Measurements from ENCODE around the gene TEKTIP1.

The TEKTIP1 gene

DNA sequence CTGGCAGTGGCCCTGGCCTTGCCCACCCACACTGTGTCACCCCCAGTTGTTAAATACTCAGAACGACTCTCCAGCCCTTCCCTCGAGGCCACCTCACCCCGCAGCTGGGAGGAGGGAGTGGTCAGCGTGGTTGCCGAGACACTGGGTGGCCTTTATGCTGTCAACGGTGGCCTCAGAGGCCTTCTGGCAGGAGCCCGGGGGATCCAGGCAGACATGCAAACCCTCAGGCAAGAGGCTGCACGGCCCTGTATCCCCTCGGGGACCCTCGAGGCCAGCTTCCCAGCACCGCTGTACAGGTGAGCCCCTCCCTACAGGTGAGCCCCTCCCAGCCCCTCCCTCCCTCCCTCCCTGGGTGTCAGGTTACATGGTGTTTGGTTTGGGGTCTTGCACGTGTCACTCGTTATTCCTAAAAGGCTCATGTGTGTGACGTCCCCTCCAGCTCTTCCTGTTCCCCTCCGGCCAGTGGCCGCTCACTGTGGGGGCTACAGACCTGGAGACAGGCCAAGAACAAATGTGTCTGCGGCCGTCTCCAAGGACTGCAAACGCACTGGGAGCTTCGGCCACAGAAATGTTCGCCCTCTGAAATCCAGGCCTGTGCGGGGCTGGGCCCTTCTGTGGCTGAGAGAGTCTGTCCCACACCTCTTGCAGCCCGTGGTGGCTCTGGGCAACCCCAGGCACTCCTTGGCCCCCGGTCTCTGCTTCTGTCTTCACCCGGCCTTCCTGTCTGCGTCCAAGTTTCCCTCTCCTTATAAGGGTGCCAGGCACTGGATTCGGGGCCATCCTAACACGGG is at the start of gene TEKTIP1:
Gene TEKTIP1, plus strand, starts transcription at position 210 of the 791 bp plus-strand sequence. Its CDS starts 4 bp downstream, at position 214.
- no peak for DNase-seq

DNA sequence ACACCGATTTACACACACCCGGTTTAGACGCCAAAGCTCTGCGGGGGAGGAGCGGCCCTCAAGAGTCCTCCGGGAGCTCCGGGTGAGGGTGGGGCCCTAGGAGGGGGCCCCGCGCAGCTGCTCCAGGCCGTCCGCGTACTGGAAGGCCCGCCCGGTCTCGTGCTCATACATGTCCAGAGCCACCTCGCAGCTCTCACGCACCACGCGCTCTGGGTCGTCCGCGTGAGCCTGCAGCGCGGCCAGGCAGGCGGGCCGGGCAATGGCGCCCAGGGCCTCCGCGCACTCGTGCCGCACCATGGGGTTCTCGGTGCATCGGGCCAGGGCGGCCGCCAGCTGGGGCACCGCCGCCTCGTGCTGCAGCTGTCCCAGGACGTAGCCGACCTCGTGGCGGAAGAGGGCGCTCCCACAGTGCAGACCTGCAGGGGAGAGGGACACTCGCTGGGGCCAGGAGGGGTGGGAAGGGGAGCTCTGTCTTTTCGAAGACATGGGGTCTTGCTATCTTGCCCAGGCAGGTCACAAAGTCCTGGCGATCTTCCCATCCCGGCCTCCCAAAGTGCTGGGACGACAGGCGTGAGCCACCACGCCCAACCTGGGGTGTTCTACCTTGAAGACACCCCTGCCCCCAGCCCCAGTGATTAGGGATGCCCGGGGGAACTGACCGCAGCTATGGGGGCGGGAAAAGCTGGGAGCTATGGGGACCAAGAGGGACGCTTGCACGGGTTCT is 47.4 kb upstream of the TEKTIP1 start:
- DNase-seq, result no peak

DNA sequence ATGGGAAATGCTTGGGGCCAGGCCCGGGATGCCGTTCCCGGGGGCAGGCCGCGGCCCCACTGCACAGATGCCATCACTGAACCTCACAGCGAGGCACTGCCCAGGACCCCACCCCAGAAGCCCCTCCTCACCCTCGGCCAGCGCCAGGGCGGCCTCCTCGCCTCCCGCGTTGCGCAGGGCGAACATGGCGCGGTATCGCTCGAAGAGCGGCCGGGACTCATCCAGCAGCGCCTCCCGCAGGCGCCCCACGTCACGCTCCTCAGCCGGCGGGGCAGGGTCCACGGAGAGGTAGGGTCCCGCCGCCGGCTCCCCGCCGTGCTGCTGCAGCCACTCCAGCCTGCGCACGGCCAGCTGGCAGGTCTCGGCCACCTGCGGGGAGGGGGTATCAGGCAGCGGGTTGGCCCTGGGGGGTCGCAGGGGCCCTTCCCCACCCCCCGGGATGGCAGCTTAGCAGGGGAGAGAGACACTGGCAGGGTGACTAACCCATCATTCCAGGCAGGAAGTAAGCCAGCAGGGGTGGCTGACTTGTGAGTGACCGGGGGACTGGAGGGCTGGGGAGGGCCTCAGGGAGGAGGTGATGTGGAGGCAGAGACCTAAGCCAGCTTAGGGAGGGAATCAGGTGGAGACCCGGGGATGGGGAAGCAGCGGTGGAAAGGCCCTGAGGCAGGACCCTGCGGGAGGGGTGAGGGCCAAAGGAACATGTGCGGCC is 46.7 kb upstream of the TEKTIP1 start:
- DNase-seq, result no peak

DNA sequence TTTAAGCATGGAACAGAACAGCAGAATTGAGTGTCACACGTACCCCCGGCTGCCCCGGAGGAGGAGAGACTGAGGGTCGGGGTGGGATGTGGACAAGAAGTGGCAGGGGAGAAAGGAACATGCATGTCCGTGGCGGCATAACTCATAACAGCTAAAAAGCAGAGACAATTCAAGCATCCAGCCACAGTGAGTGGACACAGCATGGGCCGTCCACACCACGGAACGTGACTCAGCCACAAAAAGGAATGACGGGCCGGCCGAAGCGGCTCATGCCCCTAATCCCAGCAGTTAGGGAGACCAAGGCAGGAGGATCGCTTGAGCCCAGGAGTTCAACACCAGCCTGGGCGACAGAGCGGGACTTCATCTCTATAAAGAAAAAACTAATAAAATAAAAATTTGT is 46.1 kb upstream of the TEKTIP1 start:
- DNase-seq, result no peak

DNA sequence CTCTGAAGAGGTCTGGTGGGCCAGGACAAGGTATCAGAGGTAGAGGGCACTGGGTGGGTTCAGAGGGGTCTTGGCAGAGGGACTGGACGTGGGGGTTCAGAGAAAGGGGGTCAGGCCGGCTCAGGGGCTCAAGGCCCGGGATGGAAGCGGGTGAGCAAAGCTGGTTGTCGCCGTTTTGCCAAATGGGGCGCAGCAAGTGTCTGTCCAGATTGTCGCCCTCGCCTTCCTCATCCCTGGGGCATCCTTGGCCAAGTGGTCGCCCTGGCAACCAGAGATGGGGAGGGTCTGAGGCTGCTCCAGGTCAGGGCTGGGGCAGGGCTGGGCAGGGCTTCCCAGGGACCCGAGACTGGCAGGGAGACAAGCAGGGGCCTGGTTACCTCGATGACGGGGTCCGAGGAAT is 45.3 kb upstream of the TEKTIP1 start:
- no peak for DNase-seq

DNA sequence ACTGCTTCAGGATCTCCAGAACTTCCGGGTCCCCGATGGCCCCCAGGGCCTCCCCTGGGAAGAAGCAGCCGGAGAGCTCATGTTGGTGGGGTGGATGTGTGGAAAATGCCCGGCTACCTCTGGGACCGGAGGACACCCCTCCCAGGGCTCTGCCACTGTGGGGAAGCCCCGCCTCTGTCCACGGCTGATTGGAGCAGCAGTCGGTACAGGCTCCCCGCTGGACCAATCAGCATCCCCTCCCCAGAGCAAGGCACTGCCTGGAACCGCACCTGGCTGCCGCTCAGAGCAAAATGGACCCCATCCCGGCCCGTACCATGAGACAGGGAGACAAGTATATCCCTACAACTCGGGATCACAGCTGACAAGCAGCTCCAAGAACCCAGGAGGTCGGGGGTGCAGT is 44.9 kb upstream of the TEKTIP1 start:
- DNase-seq, result no peak

DNA sequence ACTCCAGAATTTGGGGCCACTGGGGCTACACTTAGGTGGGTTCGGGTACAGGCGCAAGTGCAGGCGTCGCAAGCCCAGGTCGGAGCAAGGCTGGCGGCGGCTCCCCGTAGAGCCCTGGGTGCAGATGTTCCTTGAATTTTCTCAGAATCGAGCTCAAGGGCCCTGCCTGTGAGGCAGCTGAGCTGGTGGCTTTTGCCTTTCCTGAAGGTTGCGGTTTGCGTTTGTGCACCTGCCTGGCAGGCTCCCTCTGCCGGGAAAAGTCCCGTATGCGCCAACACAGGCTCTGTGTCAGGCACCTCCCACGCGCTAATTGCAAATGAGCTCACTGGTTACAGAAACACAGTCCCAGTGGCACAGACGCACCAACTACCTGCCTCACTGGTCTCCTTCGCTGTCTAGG is 44.4 kb upstream of the TEKTIP1 start:
- no peak for DNase-seq

DNA sequence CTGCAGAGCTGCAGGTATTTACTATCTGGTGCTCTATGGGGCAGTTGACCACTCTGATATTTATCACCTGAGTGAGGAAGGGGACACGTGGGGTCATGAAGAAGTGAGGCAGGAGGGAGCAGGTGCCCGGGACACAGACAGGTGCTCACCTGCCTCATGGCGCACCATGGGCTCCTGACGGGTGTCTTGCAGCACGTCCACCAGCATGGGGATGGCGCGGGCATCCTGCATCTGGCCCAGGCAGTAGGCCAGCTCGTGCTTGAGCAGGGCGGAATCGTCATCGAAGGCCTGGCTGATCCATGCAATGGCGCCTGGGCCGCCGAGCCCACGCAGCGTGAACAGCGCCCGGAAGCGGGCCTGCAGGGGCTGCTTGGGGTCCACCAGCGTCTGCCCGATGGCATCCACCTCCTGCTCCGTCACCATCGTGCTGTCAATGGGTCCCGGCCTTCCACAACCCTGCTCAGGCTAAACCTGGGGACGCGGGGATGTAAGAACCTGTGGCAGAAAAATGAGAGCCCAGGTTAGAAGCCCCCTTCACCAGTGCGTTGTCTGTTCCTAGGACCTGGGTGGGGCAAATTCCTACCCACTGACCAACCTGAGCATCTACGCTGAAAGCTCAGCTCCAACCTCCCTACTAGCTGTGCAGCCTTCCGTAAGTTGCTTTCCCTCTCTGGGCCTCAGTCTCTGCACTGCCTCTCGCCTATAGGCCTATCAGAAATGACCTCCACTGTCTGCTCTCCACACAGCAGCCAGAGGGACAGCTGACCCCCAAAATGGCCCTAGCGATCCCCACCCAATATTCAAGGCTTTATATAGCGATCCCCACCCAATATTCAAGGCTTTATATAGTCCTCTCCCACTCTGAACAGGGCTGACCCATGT is 42.3 kb upstream of the TEKTIP1 start:
- no peak for DNase-seq

DNA sequence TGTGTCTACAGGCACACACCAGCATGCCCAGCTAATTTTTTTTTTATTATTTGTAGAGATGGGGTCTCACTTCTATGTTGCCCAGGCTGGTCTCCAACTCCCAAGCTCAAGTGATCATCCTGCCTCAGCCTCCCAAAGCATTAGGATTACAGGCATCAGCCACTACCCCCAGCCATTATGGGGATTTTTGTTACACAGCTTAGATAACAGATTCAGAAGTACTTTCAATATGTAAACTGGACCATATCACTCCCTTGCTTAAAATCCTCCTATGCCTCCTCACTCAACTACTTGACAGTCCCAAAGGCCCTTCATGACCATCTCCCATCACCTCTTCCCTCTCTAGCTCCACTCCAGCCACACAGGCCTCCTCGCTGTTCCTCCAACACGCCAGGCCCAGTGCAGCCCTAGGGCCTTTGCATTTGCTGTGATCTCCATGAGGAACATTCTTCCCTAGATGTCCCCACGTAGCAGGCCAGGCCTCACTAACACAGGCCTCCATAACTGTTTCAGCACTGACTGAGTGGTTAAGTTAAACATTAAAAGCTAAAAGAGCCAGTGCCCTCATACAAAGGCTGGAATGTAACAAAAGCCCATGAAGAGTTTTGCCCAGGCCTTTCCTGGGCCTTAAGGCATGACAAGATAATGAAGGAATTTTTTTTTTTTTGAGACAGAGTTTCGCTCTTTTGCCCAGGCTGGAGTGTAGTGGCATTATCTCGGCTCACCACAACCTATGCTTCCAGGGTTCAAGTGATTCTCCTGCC is 41.0 kb upstream of the TEKTIP1 start:
- no peak for DNase-seq

DNA sequence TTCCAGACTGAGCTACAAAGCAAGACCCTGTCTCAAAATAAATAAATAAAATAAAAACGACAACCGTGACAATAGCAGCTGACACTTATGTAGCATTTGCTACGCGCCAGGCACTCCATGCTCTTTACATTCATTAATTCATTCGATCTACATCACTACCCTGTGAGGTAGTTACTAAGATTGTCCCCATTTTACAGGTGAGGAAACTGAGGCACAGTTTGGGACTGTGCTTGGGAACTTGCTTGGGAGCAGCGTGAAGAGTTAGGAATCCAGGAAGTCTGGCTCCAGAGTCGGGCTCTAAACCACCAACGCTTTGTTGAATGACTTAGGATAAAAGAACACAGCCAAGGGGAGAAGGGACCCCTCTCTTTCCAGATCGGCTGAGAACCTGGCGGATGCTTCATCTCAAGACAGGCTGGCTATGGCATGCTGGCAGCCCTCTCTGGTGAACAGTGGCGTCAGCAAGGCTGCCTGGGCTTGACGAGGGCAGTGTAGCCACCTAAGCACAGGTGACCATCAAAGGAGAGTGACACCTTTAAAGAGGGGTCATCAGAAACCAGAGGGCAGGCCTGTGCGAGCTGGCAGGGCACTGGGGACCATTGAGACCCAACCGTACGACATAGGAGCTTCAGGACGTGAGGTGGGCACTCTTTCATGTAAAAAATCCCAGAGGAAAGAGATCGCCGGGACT is 39.1 kb upstream of the TEKTIP1 start:
- no peak for DNase-seq

DNA sequence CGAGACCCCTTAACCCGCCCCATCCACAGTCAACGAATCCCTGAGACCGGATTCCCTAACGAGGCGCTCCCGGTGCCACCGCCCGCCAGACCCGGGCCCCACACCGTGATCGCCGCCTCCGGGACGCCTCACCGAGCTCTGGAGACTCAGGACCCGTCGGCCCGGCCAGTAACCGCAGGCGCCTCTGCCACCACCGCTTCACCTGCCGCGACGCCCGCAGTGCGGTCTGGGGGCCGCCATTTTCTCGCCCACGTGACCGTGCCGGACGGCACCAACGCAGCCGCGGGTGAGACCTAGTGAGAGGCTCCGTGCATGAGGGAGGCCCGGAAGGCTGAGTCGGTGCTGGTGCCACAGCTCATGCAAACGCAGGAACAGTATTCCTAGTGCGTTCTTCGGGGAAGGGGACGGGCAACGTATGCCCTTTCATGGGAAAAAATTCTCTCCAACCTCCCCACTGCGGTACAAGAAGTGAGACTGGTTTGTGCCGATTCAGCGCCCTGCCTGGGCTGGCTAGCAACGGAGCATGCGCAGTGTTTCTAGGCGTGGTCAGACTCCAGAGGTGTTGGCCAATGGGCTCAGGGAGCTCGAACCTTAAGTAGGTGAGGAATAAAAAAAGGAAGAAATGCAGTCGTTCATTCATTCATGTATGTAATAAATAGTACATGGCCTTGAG is 38.4 kb upstream of the TEKTIP1 start, which contains the start of gene DOHH:
Gene DOHH, minus strand, starts transcription at position 246 of the 673 bp plus-strand sequence. CDS start 3,860 bp downstream, outside the sequence.
- peak; percentile 92 for DNase-seq

DNA sequence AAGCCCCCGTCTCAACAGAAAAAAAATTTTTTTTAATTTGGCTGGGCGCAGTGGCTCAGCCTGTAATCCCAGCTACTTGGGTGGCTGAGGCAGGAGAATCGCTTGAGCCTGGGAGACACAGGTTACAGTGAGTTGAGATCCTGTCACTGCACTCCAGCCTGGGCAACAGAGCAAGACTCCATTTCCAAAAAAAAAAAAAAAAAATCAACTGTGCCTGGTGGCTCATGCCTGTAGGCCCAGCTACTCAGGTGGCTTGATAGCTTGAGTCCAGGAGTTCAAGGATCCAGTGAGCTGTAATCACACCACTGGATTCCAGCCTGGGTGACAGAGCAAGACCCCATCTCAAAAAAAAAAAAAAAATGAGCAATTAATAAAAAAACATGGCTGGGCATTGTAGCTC is 37.2 kb upstream of the TEKTIP1 start:
- DNase-seq, result no peak

DNA sequence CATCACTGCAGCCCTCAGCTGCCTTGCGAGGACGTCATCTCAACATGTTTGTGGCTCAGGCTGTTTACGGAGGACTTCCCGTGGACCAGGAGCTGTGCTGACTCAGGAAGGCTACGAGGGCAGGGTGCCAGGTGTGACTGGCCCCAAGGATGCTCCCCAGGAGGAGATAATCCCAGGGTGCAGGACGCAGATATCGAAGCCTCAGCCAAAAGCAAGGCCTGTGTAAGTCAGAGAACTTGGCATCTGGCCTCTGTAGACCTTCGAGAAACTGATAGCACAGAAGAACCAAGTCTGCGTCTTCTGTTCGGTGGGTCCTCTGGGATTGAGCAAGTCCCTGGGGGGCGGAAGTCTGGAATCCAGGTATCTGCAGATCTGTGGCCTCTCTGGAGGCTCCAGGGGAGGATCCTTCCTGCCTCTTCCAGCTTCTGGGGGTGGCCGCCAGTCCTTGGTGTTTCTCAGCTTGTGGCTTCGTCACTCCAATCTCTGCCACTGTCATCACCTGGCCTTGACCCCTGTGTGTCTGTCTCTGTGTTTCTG is 35.9 kb upstream of the TEKTIP1 start:
- no peak for DNase-seq

DNA sequence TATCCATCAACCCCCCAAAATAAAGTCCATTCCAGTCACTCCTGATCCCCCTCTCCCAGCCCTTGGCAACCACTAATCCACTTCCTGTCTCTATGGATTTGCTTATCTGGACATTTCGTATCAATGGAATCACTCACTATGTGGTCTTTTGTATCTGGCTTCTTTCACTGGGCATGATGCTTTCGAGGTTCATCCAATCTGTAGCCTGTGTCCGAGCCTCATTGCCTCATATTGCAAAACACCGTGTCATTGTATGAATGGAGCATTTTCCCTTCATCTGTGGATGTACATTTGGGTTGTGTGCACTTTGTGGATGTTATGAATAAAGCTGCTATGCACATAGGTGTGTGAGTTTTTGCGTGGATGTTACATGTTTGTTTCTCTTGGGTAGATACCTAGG is 34.2 kb upstream of the TEKTIP1 start:
- DNase-seq, result no peak

DNA sequence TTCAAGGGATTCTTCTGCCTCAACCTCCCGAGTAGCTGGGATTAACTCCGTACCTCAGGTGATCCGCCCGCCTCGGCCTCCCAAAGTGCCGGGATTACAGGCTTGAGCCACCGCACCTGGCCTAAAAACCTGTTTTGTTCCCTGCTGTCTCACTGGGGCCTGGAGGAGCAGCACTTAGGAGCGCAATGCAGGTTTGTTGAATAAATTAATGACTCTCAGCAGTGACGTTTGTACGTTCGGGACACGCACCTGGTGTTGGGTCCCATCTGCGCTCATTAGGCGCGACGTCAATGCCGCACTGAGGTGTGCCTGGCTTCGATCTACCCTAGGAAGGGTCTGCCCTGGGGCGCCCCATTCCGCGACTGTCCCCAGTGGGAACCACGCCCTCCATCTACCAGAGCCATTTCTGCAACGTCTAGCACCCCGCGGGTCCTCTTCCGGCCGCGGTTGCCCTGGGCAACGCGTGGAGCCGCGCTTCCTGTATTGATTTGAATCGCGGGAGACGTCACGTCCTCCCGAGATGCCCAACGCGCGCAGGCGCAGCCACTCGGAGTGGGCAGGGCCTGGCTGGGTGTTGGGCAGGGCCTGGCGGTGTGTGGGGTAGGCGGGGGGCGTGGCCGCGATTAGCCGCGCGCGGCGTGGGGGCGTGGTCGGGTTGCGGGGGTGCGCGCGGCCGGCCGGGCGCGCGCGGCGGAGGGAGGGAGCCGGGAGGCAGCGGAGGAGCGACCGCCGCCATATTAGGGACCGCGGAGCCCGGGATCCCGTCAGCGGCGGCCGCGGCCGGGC is 33.2 kb upstream of the TEKTIP1 start, which contains the start of gene FZR1:
Gene FZR1, plus strand, starts transcription at position 714 of the 786 bp plus-strand sequence. CDS start 16,679 bp downstream, outside the sequence.
- peak; percentile 99 for DNase-seq

DNA sequence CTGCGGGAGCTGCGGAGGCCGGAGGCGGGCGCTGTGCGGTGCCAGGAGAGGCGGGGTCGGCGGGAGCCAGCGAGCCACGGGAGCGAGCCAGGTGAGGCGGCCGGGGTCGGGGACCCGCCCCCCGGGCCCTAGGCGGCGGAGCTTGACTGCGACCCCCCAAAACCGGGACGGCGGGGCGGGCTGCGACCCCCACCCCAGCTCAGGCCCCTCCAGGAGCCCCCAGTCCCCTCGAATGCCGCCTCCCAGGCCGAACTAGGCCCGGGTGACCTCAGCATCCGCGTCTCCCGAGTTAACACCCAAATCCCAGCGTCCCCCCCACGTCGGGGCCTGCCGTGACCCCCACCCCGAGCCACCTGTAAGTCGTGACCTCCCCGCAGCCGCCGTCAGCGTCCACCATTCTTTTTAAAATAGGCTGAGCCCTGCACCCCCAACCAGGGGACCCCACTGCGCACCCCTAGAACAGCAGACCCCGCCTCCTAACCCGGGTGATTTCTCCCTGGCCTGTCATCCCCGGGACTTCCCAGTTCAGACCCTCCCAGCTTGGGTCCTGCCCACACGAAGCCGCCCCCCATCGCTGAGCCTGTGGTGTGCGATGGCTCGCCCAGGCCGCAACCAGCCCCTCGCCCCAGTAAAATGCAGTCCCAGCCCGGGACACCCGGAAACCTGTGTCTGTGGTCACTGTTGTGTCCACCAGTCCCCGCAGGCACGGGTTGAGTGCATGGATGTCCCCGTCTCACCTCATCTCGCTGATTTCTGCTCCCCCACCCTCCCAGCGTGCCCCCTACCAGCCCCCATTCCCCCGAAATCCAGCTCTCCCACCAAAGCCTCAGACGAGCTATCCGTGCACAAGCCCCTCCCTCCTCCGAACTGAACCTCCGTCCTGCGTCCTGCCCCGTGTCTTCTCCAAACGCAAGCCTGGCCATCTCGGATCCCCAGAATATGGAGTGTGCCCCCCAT is 32.3 kb upstream of the TEKTIP1 start:
- DNase-seq, result no peak

DNA sequence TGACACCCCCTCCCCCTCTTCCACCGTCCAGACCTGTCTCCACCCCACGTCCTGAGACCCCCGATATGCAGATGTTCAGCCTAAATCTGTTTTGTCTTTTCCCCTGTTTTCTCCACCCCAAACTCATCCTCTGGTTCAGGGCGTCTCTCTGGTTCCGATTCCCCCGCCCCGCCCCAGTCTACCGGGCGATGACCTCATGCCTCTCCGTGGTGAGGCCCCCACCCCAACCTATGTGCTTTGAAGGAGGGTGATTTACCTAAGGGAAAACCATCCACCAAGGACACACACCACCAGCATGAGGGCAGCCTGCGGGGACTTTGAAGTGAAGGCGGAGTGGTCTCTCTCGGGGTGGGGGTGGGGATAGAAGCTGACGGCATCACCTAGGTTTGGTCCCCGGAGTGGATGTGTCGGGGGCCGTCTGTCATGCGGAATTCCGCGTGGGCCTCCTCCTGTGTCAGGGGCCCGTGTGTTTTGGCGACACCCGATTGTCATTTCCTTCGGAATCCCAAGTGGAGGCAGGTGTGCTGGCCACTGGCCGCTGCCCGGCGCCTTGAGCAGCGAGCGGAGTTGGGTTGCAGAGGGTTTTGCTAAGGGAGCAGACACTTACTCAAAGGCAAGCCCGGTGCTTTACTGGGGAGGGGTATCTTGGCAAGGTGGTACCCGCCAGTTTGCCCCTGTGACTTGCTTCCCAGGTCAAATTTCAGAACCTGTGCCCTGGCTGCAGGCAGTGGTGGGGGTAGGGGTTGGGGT is 31.4 kb upstream of the TEKTIP1 start:
- no peak for DNase-seq

Measured in NK-92 treated with Interleukin-12 subunit alpha and Interleukin-12 subunit beta, amount 100 ng/mL, for 24 hours (cell line).